GM18858 (cell line): ENCODE data around the gene ZMYND19.
"Not testable (repeated sequence)": the region's sequence is repeated elsewhere in the genome, so short reads cannot be mapped to it uniquely, and the experiment has no call there.

Experiments
- ATAC-seq: cut with Tn5 transposase; IDR thresholded peaks from one replicate; pipeline ENCODE4 v1.9.1; 2021; ENCODE audit not compliant: unreplicated experiment

ZMYND19 gene

GRCh38 chr9:137590469-137591383, at the start of gene ZMYND19:
TSS of gene ZMYND19 (minus strand) at chr9:137590512. CDS start at chr9:137590263, 249 bp downstream.
- peak; percentile 71 for ATAC-seq

GRCh38 chr9:137639303-137640051, 49.2 kb upstream of the ZMYND19 start:
- ATAC-seq = no peak

- no peak for ATAC-seq
These were observed 48.4 kb upstream of the ZMYND19 start for GRCh38 chr9:137638680-137639079.

GRCh38 chr9:137634016-137634415, 43.7 kb upstream of the ZMYND19 start:
- ATAC-seq = no peak

- ATAC-seq = no peak
These were observed 42.2 kb upstream of the ZMYND19 start for GRCh38 chr9:137632230-137633161.

GRCh38 chr9:137631345-137632229, 41.3 kb upstream of the ZMYND19 start:
- ATAC-seq = no peak

GRCh38 chr9:137630679-137631078, 40.4 kb upstream of the ZMYND19 start:
- no peak for ATAC-seq

- no peak for ATAC-seq
These were observed 39.8 kb upstream of the ZMYND19 start for GRCh38 chr9:137630126-137630525.

GRCh38 chr9:137627406-137627805, 37.1 kb upstream of the ZMYND19 start:
- not testable (repeated sequence) for ATAC-seq

- no peak for ATAC-seq
These were observed 36.2 kb upstream of the ZMYND19 start for GRCh38 chr9:137626464-137626863.

GRCh38 chr9:137622211-137622610, 31.9 kb upstream of the ZMYND19 start:
- not testable (repeated sequence) for ATAC-seq

GRCh38 chr9:137621131-137621757, 30.9 kb upstream of the ZMYND19 start:
- ATAC-seq = no peak

- ATAC-seq = no peak
These were observed 30.3 kb upstream of the ZMYND19 start for GRCh38 chr9:137620581-137620980.

GRCh38 chr9:137620048-137620405, 29.7 kb upstream of the ZMYND19 start:
- no peak for ATAC-seq

GRCh38 chr9:137619240-137620047, 29.1 kb upstream of the ZMYND19 start:
- peak; percentile 13 for ATAC-seq

- peak; percentile 42 for ATAC-seq
These were observed 28.1 kb upstream of the ZMYND19 start, which contains the start of gene EHMT1 for GRCh38 chr9:137618105-137619067. TSS of gene EHMT1 (plus strand) at chr9:137619005. CDS start at chr9:137619029, 24 bp downstream.

GRCh38 chr9:137615387-137615871, 25.1 kb upstream of the ZMYND19 start:
- no peak for ATAC-seq
